ACHN (cell line): ENCODE results near the gene TMEM231.
"Not testable (repeated sequence)": the region's sequence is repeated elsewhere in the genome, so short reads cannot be mapped to it uniquely, and the experiment has no call there.

Experiments used
- DNase-seq: peaks from one replicate; pipeline ENCODE4 v3.0.0-alpha.2; 2015
- in situ Hi-C: cut with HindIII; loops from 2 replicates; pipeline ENCODE4 v1.10.0; 2017; ENCODE audit warnings: low sequenced_read_pairs, low pct_ligation_motif_present, low pct_unique_long_range_greater_than_20kb

The TMEM231 gene

DNA sequence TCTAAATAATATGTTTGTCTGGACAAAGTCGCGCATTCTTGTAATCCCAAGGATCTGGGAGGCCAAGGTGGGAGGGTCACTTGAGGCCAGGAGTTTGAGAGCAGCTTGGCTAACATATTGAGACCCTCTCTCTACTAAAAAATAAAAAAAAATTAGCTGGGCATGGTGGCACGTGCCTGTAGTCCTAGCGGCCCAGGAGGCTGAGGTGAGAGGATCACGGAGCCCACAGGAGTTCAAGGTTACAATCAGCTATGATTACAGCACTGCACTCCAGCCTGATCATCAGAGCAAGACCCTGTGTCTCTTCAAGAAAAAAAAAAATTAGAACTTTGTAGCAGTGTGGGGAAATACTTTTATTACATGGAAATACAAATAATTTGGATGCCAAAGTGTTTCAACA lies 54.7 kb downstream of the TMEM231 start:
- DNase-seq = no peak
- in situ Hi-C loops = no loop called here

DNA sequence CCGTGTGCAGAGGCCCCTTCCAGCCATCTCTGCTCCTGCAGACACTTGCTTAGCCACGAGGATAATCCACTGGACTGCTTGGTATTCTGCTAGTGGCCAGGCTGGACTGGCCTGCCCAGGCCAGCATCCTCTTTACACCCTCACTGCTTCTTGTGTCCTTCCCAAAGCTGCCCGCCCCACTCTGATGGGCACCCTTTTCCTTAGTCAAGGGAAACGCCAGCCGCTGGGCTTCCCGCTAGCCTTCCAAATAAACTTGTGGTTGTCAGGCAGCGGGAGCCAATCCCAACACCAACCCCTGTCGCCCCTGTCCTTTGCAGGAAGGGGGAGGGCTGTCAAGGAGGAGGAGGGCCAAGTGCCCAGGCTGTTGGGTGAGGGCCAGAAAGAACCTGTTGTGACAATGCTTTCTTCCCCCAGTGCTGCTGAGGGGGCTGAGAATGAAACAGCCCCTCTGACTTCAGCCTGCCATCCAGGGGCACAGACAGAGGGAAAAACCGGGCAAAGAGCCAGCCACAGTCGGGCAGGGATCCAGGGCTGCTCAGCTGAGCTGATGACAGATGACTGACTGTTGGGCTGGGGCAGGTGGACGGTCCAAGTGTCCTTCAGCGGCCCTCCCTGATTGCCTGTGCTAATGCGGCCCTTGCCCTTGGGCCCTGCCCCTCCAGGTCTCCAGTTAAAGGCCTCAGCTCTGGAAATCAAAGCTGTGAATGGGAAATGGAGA lies 57.3 kb downstream of the TMEM231 start:
- peak; percentile 46 for DNase-seq
- in situ Hi-C loops = not testable (repeated sequence)

DNA sequence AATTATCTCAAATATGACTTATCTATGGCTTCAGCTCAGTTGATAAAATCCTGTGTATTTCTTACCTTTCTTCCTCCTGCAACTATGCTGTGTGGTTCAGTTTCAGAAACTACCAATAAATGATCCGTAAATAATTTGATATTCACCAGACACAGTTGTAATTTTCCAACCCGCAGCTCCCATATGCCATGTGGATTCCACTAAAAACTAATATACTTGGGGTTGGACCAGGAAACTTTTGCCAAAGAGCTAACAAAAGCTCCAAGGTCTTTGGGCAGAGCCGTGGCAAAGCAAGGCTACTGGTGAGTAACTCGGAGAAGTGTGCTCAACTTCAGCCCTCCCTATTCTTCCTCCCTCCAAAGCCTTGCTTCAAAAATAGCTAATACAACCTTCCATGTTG lies 58.5 kb downstream of the TMEM231 start:
- in situ Hi-C loops = no loop called here
- DNase-seq = no peak

DNA sequence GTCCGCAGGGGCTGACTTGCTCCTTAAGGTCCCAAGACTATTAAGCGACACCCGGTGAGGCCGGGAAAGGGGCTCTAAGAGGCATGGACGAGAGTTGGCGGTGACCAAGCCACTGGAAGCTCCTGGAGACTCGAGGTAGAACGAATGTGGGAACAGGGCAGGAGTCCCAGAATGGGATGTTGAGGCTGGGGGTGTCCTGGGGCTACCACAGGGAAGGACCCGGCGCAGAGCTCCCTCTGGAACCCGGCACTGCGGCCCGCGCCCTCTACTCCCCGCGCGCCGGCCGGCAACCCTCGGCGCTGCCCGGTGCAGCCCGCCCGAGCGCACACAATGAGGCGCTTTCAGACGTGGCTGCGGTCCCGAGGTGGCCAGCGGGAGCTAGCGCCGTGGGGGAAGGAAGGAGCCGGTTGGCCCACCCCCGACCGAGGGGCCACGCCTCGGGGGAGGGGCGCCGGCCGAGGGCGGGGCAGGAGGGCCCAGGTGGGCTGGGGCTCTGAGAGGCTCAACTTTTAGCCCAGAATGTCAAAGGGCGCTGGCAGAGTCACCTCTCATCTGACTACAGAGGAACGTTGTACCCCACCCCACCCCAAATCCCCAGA lies 60.9 kb downstream of the TMEM231 start, which contains the start of gene CHST6:
Gene CHST6, minus strand, starts transcription at position 366 of the 599 bp plus-strand sequence. CDS start 15,613 bp downstream, outside the sequence.
- in situ Hi-C loops = no loop called here
- DNase-seq = peak; percentile 64

DNA sequence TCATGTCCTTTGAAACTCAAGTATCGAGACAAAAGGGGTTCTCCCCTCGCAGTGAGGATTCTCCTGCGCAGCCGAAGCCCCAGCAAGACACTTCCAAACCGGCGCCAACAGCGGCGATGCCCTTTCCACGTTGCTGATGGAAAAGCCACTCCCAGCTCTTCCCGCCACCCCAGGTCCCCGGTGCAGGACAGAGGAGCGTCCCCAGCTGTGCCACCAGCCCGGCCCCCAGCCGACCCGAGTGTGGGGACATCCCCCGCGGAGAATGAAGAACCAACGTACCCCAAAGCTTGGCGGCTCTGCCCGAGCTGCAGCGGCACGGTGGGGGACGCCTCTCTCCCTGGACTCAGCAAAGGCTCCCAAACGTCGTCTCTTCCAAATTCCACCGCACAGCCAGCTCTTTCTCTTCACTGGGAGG lies 61.4 kb downstream of the TMEM231 start:
- no peak for DNase-seq
- in situ Hi-C loops = no loop called here

DNA sequence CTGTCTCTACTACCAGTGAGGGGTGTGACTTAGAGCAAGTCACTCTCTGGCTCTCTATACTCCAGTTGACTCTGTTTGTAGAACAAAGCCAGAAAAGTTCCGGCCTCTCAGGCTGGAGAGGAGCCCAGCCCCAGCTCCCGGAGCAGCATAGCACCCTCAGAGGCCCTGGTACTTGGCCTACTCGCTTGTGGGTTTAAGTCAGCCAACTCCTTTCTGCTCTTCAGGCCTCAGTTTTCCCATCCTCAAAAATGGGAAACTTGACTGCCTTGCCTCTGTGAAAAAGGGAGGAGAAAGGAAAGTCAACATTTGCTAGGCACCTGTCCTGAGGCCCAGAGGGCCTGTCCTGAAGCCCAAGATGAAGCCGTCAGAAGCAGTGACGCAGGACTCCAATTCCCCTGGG lies 61.9 kb downstream of the TMEM231 start:
- in situ Hi-C loops = no loop called here
- no peak for DNase-seq

DNA sequence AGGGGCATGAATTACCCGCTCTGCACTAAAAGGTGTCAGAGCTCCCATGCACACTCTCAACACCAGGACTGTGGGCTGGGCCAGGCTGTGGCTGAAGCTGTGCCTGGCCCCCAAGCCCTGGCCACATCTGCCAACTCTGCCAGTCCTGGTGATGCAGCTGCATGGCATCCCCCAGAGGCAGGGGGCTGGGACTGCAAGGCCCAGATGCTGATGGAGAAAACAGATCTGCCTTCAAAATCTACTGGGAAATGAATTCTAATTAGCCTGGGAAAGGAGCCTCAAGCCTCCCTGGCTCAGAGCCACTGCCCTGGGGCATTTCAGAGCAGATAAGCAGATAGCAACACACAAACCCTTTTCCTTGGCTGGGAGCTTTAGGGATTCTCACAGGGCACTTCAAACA lies 64.2 kb downstream of the TMEM231 start:
- in situ Hi-C loops = no loop called here
- no peak for DNase-seq

DNA sequence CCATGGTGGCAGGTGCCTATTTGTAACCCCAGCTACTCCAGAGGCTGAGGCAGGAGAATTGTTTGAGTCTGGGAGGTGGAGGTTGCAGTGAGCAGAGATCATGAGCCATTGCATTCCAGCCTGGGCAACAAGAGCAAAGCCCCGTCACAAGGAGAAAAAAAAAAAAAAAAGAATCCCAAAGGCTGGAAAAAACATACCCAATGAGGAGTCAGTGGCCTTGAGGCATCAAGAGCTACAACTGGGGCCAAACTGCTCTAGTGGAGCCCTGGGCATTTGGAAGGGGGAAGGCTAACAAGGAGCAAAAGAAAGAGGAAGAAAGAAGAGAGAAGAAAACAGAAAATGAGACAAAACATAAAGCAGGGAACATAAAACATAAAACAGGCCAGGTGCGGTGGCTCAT lies 67.7 kb downstream of the TMEM231 start:
- in situ Hi-C loops = no loop called here

More for the DNA sequence above, 67.7 kb downstream of the TMEM231 start:
- no peak for DNase-seq
